Left ventricle myocardium inferior (tissue), 1 donor: ENCODE results near the gene GPC5. TPM values are rescaled to one million over a fixed set of nuclear protein-coding genes. Genes with fewer than 3 reads are reported as not detected.

Source experiments
- DNase-seq: peaks from one replicate; pipeline ENCODE4 v3.0.0-alpha.2; 2020
- H3K27ac ChIP-seq: fragments of 200-600 bp; replicated peaks from 2 replicates; pipeline ENCODE4 v1.8.0; 2021
- H3K27me3 ChIP-seq: fragments of 200-600 bp; 2 replicates; pipeline ENCODE4 v1.8.0; 2021; ENCODE audit warnings: low read depth
- H3K36me3 ChIP-seq: fragments of 200-600 bp; 2 replicates; pipeline ENCODE4 v1.8.0; 2021
- H3K4me1 ChIP-seq: fragments of 200-600 bp; 2 replicates; pipeline ENCODE4 v1.8.0; 2021
- H3K4me3 ChIP-seq: fragments of 200-600 bp; 2 replicates; pipeline ENCODE4 v1.8.0; 2021; ENCODE audit warnings: mild to moderate bottlenecking, moderate library complexity
- H3K9me3 ChIP-seq: fragments of 200-600 bp; replicated peaks from 2 replicates; pipeline ENCODE4 v1.8.0; 2021
- CTCF ChIP-seq: fragments of 200-600 bp; IDR thresholded peaks from 2 replicates; pipeline ENCODE4 v1.8.0; 2021; ENCODE audit warnings: antibody characterized with exemption, mild to moderate bottlenecking, borderline replicate concordance
- intact Hi-C: fragments of 100-400 bp; cut with micrococcal nuclease; formaldehyde crosslinking; loops from one replicate; pipeline ENCODE4 v1.11.0; 2022
- total RNA-seq: library from RNA; stranded (reverse); fragmentation: NEBNext Ultra II Directional; extraction: Animal tissue kit (Norgen Biotek cat#: 25700); gene quantifications from one replicate; pipeline ENCODE4 v1.2.1, GENCODE V29; 2021
- donor health status: DM: no; HTN: yes; CAD: no; lungs with severe emphysema.

Gene GPC5
- total RNA-seq, 1 donor from 2014 or later, result 1.5 TPM

GRCh38 chr13:92150606-92151005 lies 752.2 kb downstream of the GPC5 start:
- TF ChIP-seq CTCF, result no peak
- H3K27ac ChIP-seq, result no peak overlapping the region
- intact Hi-C loops, result no loop called here
- DNase-seq, result no peak
- H3K4me1 ChIP-seq, result no peaks in the 10 kb centered on the region
- H3K4me3 ChIP-seq, result no peak overlapping the region
- no peaks in the 10 kb centered on the region for H3K27me3 ChIP-seq
- no peaks in the 10 kb centered on the region for H3K9me3 ChIP-seq
- H3K36me3 ChIP-seq, result no peaks in the 10 kb centered on the region

GRCh38 chr13:92158346-92158745 lies 759.9 kb downstream of the GPC5 start:
- intact Hi-C loops, result no loop called here

GRCh38 chr13:92164822-92165221 lies 766.4 kb downstream of the GPC5 start:
- no peaks in the 10 kb centered on the region for H3K27me3 ChIP-seq
- no peak overlapping the region for H3K27ac ChIP-seq
- no peaks in the 10 kb centered on the region for H3K4me1 ChIP-seq
- intact Hi-C loops, result no loop called here
- no peak overlapping the region for H3K4me3 ChIP-seq
- no peaks in the 10 kb centered on the region for H3K36me3 ChIP-seq
- TF ChIP-seq CTCF, result no peak
- H3K9me3 ChIP-seq, result no peaks in the 10 kb centered on the region
- DNase-seq, result no peak

More at GRCh38 chr13:92158346-92158745, 759.9 kb downstream of the GPC5 start:
- no peak for DNase-seq
- Histone ChIP-seq H3K4me3 (no peak overlapping the region), H3K9me3 (no peaks in the 10 kb centered on the region), H3K36me3 (no peaks in the 10 kb centered on the region), H3K27me3 (no peaks in the 10 kb centered on the region), H3K4me1 (no peaks in the 10 kb centered on the region), H3K27ac (no peak overlapping the region)
- TF ChIP-seq CTCF, result no peak

GRCh38 chr13:92172191-92172590 lies 773.8 kb downstream of the GPC5 start:
- H3K27me3 ChIP-seq, result no peaks in the 10 kb centered on the region
- no peak overlapping the region for H3K4me3 ChIP-seq
- H3K4me1 ChIP-seq, result no peaks in the 10 kb centered on the region
- H3K27ac ChIP-seq, result no peak overlapping the region
- no peaks in the 10 kb centered on the region for H3K36me3 ChIP-seq
- no peak for DNase-seq
- H3K9me3 ChIP-seq, result no peaks in the 10 kb centered on the region
- intact Hi-C loops, result no loop called here
- TF ChIP-seq CTCF, result no peak

- Histone ChIP-seq H3K36me3 (no peaks in the 10 kb centered on the region), H3K4me1 (no peaks in the 10 kb centered on the region), H3K4me3 (no peak overlapping the region), H3K9me3 (no peaks in the 10 kb centered on the region), H3K27me3 (no peaks in the 10 kb centered on the region), H3K27ac (no peak overlapping the region)
- intact Hi-C loops, result no loop called here
- DNase-seq, result no peak
- no peak for TF ChIP-seq CTCF
These were observed 774.8 kb downstream of the GPC5 start for GRCh38 chr13:92173254-92173653.

GRCh38 chr13:92175330-92175729 lies 776.9 kb downstream of the GPC5 start:
- no peak for DNase-seq

More at GRCh38 chr13:92175330-92175729, 776.9 kb downstream of the GPC5 start:
- Histone ChIP-seq H3K4me1 (no peaks in the 10 kb centered on the region), H3K4me3 (no peak overlapping the region), H3K27ac (no peak overlapping the region), H3K27me3 (no peaks in the 10 kb centered on the region), H3K36me3 (no peaks in the 10 kb centered on the region), H3K9me3 (no peaks in the 10 kb centered on the region)
- TF ChIP-seq CTCF, result peak; percentile 46
- intact Hi-C loops, result no loop called here
